Progenitor cell of endocrine pancreas (in vitro differentiated cells): ENCODE measurements around the gene G6PC3. TPM values are rescaled to one million over a fixed set of nuclear protein-coding genes. Genes with fewer than 3 reads are reported as not detected.
"Not testable (repeated sequence)": the region's sequence is repeated elsewhere in the genome, so short reads cannot be mapped to it uniquely, and the experiment has no call there.

ENCODE experiments used
- DNase-seq: peaks from one replicate; pipeline ENCODE4 v3.0.0; 2021; ENCODE audit warnings: low spot score; ENCODE audit not compliant: unreplicated experiment
- H3K27ac Mint-ChIP-seq: 2 replicates; pipeline ENCODE4 v1.8.0; 2021; ENCODE audit warnings: mild to moderate bottlenecking, moderate library complexity, mixed read lengths
- H3K27me3 Mint-ChIP-seq: 2 replicates; pipeline ENCODE4 v1.8.0; 2021; ENCODE audit warnings: mixed read lengths
- H3K36me3 Mint-ChIP-seq: 2 replicates; pipeline ENCODE4 v1.8.0; 2022; ENCODE audit warnings: mixed read lengths; ENCODE audit not compliant: insufficient read depth
- H3K4me1 Mint-ChIP-seq: 2 replicates; pipeline ENCODE4 v1.8.0; 2021; ENCODE audit warnings: low read depth, mixed read lengths
- H3K4me3 Mint-ChIP-seq: 2 replicates; pipeline ENCODE4 v1.8.0; 2021; ENCODE audit warnings: low read depth, mild to moderate bottlenecking, moderate library complexity, mixed read lengths
- H3K9me3 Mint-ChIP-seq: 2 replicates; pipeline ENCODE4 v1.8.0; 2021; ENCODE audit warnings: low read depth, mixed read lengths
- CTCF ChIP-seq: fragments of 200-600 bp; sonication (generic); IDR thresholded peaks from one replicate; pipeline ENCODE4 v1.5.0; 2021; ENCODE audit warnings: antibody characterized with exemption, mild to moderate bottlenecking; ENCODE audit not compliant: unreplicated experiment
- total RNA-seq: library from RNA; stranded (reverse); gene quantifications from 2 replicates; pipeline ENCODE4 v1.2.1, GENCODE V29; 2021

Gene G6PC3
- total RNA-seq, 1 donor from 2014 or later, result 58.7 TPM

DNA sequence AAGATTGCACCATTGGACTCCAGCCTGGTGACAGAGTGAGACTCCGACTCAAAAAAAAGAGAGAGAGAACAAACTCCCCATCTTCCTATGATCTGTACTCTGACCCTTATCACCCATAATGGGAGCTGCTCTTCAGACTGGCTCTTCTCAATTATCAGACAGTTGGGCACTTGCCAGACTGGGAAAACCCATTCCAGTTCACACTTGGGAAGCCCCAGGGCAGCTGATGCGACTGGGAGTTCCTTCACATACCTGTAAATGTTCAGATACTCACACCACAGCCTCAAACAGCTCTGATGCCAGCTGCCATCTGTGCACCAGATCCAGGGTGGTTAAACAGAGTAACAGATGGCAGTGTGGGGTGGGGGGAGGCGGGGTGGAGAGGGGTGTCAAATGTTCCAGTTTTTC is 31.9 kb upstream of the G6PC3 start:
- Mint-ChIP-seq H3K4me1 (peaks cover 4% of the 10 kb centered on the region), H3K9me3 (no peaks in the 10 kb centered on the region), H3K27me3 (no peaks in the 10 kb centered on the region), H3K27ac (no peak overlapping the region), H3K4me3 (no peak overlapping the region), H3K36me3 (peaks cover 15% of the 10 kb centered on the region)
- no peak for DNase-seq
- no peak for TF ChIP-seq CTCF

GRCh38 chr17:44039829-44040635 is 30.5 kb upstream of the G6PC3 start:
- no peak for TF ChIP-seq CTCF
- H3K27me3 Mint-ChIP-seq, result no peaks in the 10 kb centered on the region
- no peak overlapping the region for H3K27ac Mint-ChIP-seq
- peaks cover 4% of the 10 kb centered on the region for H3K4me1 Mint-ChIP-seq
- peaks cover 10% of the 10 kb centered on the region for H3K36me3 Mint-ChIP-seq
- no peak for DNase-seq
- H3K9me3 Mint-ChIP-seq, result no peaks in the 10 kb centered on the region
- no peak overlapping the region for H3K4me3 Mint-ChIP-seq

GRCh38 chr17:44043272-44043696 is 27.3 kb upstream of the G6PC3 start:
- no peaks in the 10 kb centered on the region for H3K9me3 Mint-ChIP-seq
- H3K36me3 Mint-ChIP-seq, result peaks cover 7% of the 10 kb centered on the region

GRCh38 chr17:44044071-44044470 is 26.5 kb upstream of the G6PC3 start:
- Mint-ChIP-seq H3K36me3 (peaks cover 8% of the 10 kb centered on the region), H3K9me3 (no peaks in the 10 kb centered on the region), H3K27me3 (no peaks in the 10 kb centered on the region), H3K4me3 (no peak overlapping the region), H3K27ac (no peak overlapping the region), H3K4me1 (peaks cover 4% of the 10 kb centered on the region)
- DNase-seq, result no peak
- TF ChIP-seq CTCF, result no peak

More at GRCh38 chr17:44043272-44043696, 27.3 kb upstream of the G6PC3 start:
- no peak for TF ChIP-seq CTCF
- Mint-ChIP-seq H3K27me3 (no peaks in the 10 kb centered on the region), H3K4me1 (peaks cover 4% of the 10 kb centered on the region), H3K4me3 (no peak overlapping the region), H3K27ac (peak overlapping the region; percentile 63)
- DNase-seq, result no peak

DNA sequence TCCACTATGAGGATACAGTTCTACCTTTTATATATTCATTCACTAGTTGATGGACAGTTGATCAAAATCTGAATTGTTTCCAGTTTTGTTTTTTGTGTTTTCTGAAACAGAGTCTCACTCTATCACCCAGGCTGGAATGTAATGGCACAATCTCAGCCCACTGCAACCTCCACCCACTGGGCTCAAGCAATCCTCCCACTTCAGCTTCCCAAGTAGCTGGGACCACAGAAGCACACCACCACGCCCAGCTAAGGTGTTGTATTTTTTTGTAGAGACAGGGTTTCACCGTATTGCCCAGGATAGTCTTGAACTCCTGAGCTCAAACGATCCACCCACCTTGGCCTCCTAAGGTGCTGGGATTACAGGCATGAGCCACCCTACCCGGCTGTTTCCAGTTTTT is 25.0 kb upstream of the G6PC3 start:
- peaks cover 7% of the 10 kb centered on the region for H3K36me3 Mint-ChIP-seq
- H3K4me1 Mint-ChIP-seq, result peaks cover 4% of the 10 kb centered on the region
- no peaks in the 10 kb centered on the region for H3K27me3 Mint-ChIP-seq
- H3K9me3 Mint-ChIP-seq, result no peaks in the 10 kb centered on the region
- H3K27ac Mint-ChIP-seq, result no peak overlapping the region
- TF ChIP-seq CTCF, result no peak
- H3K4me3 Mint-ChIP-seq, result no peak overlapping the region
- no peak for DNase-seq

GRCh38 chr17:44046893-44047292 is 23.6 kb upstream of the G6PC3 start:
- H3K27me3 Mint-ChIP-seq, H3K27ac Mint-ChIP-seq, H3K36me3 Mint-ChIP-seq, DNase-seq, H3K4me1 Mint-ChIP-seq, H3K4me3 Mint-ChIP-seq, H3K9me3 Mint-ChIP-seq: not testable (repeated sequence)
